SU-DHL-6 (cell line): Measurements from ENCODE around the gene TENT5C.

Source experiments
- H2AFZ ChIP-seq: fragments of 200-600 bp; sonication (generic); 2 replicates; pipeline ENCODE4 v1.6.1; 2014; ENCODE audit warnings: low read depth, mild to moderate bottlenecking, moderate library complexity, mixed read lengths, antibody characterized with exemption, low read length; ENCODE audit not compliant: severe bottlenecking
- H3F3A ChIP-seq: fragments of 200-600 bp; shearing (Covaris generic); 2 replicates; pipeline ENCODE4 v1.6.0; 2016; ENCODE audit warnings: antibody characterized with exemption, mild to moderate bottlenecking; ENCODE audit not compliant: insufficient read depth
- H3K27ac ChIP-seq: fragments of 200-600 bp; sonication (generic); 2 replicates; pipeline ENCODE4 v1.5.1; 2016; ENCODE audit warnings: low read depth, mild to moderate bottlenecking, low read length, moderate library complexity, mixed read lengths
- H3K27me3 ChIP-seq: fragments of 200-600 bp; sonication (generic), shearing (Covaris generic); 2 replicates; pipeline ENCODE4 v1.6.0; 2014; ENCODE audit warnings: mild to moderate bottlenecking, low read length
- H3K36me3 ChIP-seq: fragments of 200-600 bp; sonication (generic); 2 replicates; pipeline ENCODE4 v1.6.1; 2014; ENCODE audit warnings: mild to moderate bottlenecking, low read length, mixed read lengths
- H3K4me2 ChIP-seq: fragments of 300-600, 200-600 bp; shearing (Covaris generic), sonication (generic); 2 replicates; pipeline ENCODE4 v1.6.0; 2014; ENCODE audit warnings: low read length, low read depth, mild to moderate bottlenecking; ENCODE audit not compliant: poor library complexity, severe bottlenecking
- H3K4me3 ChIP-seq: fragments of 200-600 bp; sonication (generic); 2 replicates; pipeline ENCODE4 v1.5.1; 2014; ENCODE audit warnings: antibody characterized with exemption, low read length, mild to moderate bottlenecking, mixed read lengths; ENCODE audit not compliant: insufficient read depth, poor library complexity, severe bottlenecking
- H3K79me2 ChIP-seq: fragments of 200-600 bp; sonication (generic); 2 replicates; pipeline ENCODE4 v1.6.1; 2014; ENCODE audit warnings: mild to moderate bottlenecking, low read length, moderate library complexity; ENCODE audit not compliant: insufficient read depth
- H3K9ac ChIP-seq: fragments of 200-600 bp; sonication (generic); 2 replicates; pipeline ENCODE4 v1.7.0; 2014; ENCODE audit warnings: mild to moderate bottlenecking, low read length
- H3K9me2 ChIP-seq: fragments of 200-600 bp; sonication (generic); replicated peaks from 2 replicates; pipeline ENCODE4 v1.6.1; 2014; ENCODE audit warnings: low read length; ENCODE audit not compliant: insufficient read depth
- H3K9me3 ChIP-seq: fragments of 200-600 bp; sonication (generic); 2 replicates; pipeline ENCODE4 v1.6.1; 2014; ENCODE audit warnings: low read length, mixed read lengths; ENCODE audit not compliant: insufficient read depth
- H4K20me1 ChIP-seq: fragments of 200-600 bp; sonication (generic); 2 replicates; pipeline ENCODE4 v1.6.1; 2014; ENCODE audit warnings: low read depth, mild to moderate bottlenecking, antibody characterized with exemption, low read length, moderate library complexity, mixed read lengths
- EZH2phosphoT487 ChIP-seq: fragments of 200-600 bp; sonication (generic), shearing (Covaris generic); conservative IDR thresholded peaks from 2 replicates; pipeline ENCODE4 v1.6.1; 2018; ENCODE audit warnings: mild to moderate bottlenecking, antibody characterized with exemption, low read length, moderate library complexity, mixed read lengths
- TF ChIP-seq, protein P1 (sequence below): fragments of 200-600 bp; sonication (generic); IDR thresholded peaks from one replicate; pipeline ENCODE4 v1.5.1; 2017; ENCODE audit warnings: antibody characterized with exemption, mild to moderate bottlenecking, low read length, moderate library complexity; ENCODE audit not compliant: insufficient read depth, poor library complexity, severe bottlenecking

Gene TENT5C

DNA sequence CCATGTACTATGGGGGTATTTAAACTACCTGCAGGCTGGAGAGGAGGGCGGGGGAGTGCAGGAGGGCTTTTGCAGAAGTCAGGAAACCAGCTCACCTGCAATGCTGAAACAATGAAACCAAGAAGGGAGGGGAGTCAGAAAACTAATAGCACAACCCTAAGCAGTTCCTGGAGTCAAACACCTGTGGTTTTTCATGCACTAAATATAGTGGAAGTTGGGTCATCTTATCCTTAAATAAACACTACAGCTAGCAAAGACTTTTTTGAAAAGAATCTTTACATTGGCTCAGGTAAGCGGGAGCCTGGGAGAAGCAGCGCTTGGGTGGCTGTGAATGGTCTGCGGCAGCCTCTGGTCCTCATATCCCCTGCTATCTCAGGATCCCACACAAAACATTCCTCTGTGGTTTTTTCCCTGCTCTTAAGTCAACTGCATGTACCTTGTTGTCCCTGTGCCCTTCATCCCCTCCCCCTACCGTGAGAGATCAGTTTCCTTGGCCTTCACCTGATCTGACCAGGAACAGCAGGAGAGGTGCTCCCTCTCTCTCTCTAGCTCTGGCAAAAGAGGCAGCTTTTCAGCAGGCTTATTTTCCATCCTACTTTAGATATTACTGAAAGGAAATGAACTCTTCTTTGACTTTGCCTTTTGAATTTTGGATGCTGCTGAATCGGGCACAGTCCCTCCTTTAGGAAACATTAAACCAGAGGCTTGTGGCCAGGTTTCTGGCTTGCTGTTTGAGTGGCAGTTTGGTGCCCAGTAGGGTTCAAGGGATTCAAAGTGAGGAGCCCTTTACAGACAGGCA lies 26.6 kb downstream of the TENT5C start:
- Histone ChIP-seq H3K27me3 (no peaks in the 10 kb centered on the region), H3K9ac (no peak overlapping the region), H3K4me3 (no peak overlapping the region), H3K9me2 (no peaks in the 10 kb centered on the region), H2AFZ (no peak overlapping the region), H3K27ac (no peak overlapping the region), H4K20me1 (no peaks in the 10 kb centered on the region), H3K36me3 (no peaks in the 10 kb centered on the region), H3F3A (no peaks in the 10 kb centered on the region), H3K9me3 (no peaks in the 10 kb centered on the region), H3K4me2 (no peak overlapping the region), H3K79me2 (no peaks in the 10 kb centered on the region)
- TF ChIP-seq, protein P1, sequence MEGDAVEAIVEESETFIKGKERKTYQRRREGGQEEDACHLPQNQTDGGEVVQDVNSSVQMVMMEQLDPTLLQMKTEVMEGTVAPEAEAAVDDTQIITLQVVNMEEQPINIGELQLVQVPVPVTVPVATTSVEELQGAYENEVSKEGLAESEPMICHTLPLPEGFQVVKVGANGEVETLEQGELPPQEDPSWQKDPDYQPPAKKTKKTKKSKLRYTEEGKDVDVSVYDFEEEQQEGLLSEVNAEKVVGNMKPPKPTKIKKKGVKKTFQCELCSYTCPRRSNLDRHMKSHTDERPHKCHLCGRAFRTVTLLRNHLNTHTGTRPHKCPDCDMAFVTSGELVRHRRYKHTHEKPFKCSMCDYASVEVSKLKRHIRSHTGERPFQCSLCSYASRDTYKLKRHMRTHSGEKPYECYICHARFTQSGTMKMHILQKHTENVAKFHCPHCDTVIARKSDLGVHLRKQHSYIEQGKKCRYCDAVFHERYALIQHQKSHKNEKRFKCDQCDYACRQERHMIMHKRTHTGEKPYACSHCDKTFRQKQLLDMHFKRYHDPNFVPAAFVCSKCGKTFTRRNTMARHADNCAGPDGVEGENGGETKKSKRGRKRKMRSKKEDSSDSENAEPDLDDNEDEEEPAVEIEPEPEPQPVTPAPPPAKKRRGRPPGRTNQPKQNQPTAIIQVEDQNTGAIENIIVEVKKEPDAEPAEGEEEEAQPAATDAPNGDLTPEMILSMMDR, result no peak
- no peak for TF ChIP-seq EZH2phosphoT487

DNA sequence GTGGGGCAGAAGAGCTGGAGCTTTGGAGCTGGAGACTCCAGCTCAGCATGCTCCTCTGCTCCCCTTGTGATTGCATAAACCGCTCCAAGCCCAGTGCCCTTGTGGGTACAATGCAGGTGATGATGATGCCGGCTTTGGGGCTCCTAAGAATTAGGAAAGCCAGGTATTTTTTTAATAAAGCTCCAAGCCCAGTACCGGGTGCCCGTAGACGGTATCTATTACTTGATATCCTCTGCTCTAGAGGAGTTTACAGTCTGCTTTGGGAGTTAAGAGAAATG lies 27.2 kb downstream of the TENT5C start:
- no peaks in the 10 kb centered on the region for H3F3A ChIP-seq
- H3K27ac ChIP-seq, result no peak overlapping the region
- no peaks in the 10 kb centered on the region for H3K36me3 ChIP-seq
- no peaks in the 10 kb centered on the region for H3K9me3 ChIP-seq
- H3K4me2 ChIP-seq, result no peak overlapping the region
- no peak overlapping the region for H3K9ac ChIP-seq
- H2AFZ ChIP-seq, result no peak overlapping the region
- H3K27me3 ChIP-seq, result no peaks in the 10 kb centered on the region
- no peak overlapping the region for H3K4me3 ChIP-seq
- no peaks in the 10 kb centered on the region for H3K79me2 ChIP-seq
- TF ChIP-seq, protein P1, result no peak
- no peak for TF ChIP-seq EZH2phosphoT487
- H3K9me2 ChIP-seq, result no peaks in the 10 kb centered on the region
- no peaks in the 10 kb centered on the region for H4K20me1 ChIP-seq

DNA sequence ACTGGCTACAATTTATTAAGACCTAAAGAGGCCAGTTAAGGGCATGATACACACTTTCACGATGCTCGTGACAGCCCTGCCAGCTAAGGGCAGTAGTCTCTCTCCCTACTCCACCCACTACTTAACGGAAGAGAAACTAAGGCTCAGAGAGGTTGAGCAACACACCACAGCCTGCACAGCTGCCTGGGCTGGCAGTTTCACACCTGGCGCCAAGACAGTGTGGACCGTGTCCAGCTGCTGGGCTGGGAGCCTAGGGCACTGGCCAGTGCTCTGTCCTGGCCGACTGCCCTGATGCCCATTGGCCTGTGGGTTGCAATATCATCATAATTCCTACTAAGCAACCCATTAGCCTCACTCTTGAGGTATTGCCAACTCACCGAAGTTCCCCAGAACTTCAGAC lies 27.6 kb downstream of the TENT5C start:
- no peaks in the 10 kb centered on the region for H4K20me1 ChIP-seq
- no peaks in the 10 kb centered on the region for H3F3A ChIP-seq
- no peak overlapping the region for H3K9ac ChIP-seq
- no peaks in the 10 kb centered on the region for H3K9me2 ChIP-seq
- no peaks in the 10 kb centered on the region for H3K27me3 ChIP-seq
- H3K4me3 ChIP-seq, result no peak overlapping the region
- no peaks in the 10 kb centered on the region for H3K79me2 ChIP-seq
- H3K9me3 ChIP-seq, result no peaks in the 10 kb centered on the region
- no peak overlapping the region for H3K4me2 ChIP-seq
- H2AFZ ChIP-seq, result no peak overlapping the region
- TF ChIP-seq, protein P1, result no peak
- no peak for TF ChIP-seq EZH2phosphoT487
- no peaks in the 10 kb centered on the region for H3K36me3 ChIP-seq
- no peak overlapping the region for H3K27ac ChIP-seq
